Panc1 (cell line): ENCODE results near the gene NECTIN4.

Experiments
- POLR2AphosphoS5 ChIP-seq: IDR thresholded peaks from 2 replicates; pipeline ENCODE4 v1.6.1; 2012; ENCODE audit warnings: mild to moderate bottlenecking, low read depth, low read length, moderate library complexity
- SIN3A ChIP-seq: IDR thresholded peaks from 2 replicates; pipeline ENCODE4 v1.6.1; 2012; ENCODE audit warnings: low read depth, mild to moderate bottlenecking, low read length, moderate library complexity, borderline replicate concordance; ENCODE audit not compliant: insufficient read depth
- TCF7L2 ChIP-seq: IDR thresholded peaks from 2 replicates; pipeline ENCODE4 v1.6.1; 2011; ENCODE audit warnings: mild to moderate bottlenecking, low read depth, low read length, inconsistent platforms
- TF ChIP-seq, protein P1 (sequence below): fragments of 450-650 bp; IDR thresholded peaks from 2 replicates; pipeline ENCODE4 v1.5.1; 2017; ENCODE audit warnings: mild to moderate bottlenecking
- TF ChIP-seq, protein P2 (sequence below), 2 experiments: IDR thresholded peaks; 2 replicates each; pipeline ENCODE4 v1.6.1; 2011 to 2012; ENCODE audit warnings: low read depth in 2 of 2, control low read depth in 1 of 2, low read length in 1 of 2, mild to moderate bottlenecking in 1 of 2, moderate library complexity in 1 of 2; ENCODE audit not compliant: insufficient read depth in 1 of 2

DNA sequence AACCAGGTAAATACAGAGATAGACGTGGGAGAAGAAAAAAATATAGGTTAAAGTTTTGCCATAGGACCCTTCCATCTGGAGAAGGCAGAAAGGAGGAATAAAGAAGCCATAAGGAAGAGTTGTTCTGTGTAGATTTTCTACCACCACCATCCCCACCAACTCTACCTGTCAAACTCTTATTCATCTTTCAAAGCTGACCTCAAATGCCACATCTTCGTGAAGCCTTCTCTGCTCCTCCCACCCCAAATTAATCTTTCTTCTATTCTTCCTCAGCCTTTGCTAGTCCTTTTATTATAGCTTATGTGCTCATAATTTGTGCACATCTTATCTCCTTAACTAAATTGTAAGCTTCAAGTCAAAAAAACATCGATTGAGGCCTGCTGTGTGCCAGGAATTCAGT lies 1.3 kb upstream of the NECTIN4 start:
- TF ChIP-seq, protein P1, sequence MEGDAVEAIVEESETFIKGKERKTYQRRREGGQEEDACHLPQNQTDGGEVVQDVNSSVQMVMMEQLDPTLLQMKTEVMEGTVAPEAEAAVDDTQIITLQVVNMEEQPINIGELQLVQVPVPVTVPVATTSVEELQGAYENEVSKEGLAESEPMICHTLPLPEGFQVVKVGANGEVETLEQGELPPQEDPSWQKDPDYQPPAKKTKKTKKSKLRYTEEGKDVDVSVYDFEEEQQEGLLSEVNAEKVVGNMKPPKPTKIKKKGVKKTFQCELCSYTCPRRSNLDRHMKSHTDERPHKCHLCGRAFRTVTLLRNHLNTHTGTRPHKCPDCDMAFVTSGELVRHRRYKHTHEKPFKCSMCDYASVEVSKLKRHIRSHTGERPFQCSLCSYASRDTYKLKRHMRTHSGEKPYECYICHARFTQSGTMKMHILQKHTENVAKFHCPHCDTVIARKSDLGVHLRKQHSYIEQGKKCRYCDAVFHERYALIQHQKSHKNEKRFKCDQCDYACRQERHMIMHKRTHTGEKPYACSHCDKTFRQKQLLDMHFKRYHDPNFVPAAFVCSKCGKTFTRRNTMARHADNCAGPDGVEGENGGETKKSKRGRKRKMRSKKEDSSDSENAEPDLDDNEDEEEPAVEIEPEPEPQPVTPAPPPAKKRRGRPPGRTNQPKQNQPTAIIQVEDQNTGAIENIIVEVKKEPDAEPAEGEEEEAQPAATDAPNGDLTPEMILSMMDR = no peak
- TF ChIP-seq POLR2AphosphoS5 (no peak), TCF7L2 (no peak), SIN3A (no peak)
- TF ChIP-seq, protein P2, sequence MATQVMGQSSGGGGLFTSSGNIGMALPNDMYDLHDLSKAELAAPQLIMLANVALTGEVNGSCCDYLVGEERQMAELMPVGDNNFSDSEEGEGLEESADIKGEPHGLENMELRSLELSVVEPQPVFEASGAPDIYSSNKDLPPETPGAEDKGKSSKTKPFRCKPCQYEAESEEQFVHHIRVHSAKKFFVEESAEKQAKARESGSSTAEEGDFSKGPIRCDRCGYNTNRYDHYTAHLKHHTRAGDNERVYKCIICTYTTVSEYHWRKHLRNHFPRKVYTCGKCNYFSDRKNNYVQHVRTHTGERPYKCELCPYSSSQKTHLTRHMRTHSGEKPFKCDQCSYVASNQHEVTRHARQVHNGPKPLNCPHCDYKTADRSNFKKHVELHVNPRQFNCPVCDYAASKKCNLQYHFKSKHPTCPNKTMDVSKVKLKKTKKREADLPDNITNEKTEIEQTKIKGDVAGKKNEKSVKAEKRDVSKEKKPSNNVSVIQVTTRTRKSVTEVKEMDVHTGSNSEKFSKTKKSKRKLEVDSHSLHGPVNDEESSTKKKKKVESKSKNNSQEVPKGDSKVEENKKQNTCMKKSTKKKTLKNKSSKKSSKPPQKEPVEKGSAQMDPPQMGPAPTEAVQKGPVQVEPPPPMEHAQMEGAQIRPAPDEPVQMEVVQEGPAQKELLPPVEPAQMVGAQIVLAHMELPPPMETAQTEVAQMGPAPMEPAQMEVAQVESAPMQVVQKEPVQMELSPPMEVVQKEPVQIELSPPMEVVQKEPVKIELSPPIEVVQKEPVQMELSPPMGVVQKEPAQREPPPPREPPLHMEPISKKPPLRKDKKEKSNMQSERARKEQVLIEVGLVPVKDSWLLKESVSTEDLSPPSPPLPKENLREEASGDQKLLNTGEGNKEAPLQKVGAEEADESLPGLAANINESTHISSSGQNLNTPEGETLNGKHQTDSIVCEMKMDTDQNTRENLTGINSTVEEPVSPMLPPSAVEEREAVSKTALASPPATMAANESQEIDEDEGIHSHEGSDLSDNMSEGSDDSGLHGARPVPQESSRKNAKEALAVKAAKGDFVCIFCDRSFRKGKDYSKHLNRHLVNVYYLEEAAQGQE (IDR thresholded peaks at IDR 0.05; ENCODE audit: insufficient read depth in 1 of 2, low read depth in 2 of 2, low read length in 1 of 2) = no peak
